Kidney glomerular epithelial cell (primary cell): Measurements from ENCODE around the gene C4BPB.

ENCODE experiments used
- DNase-seq: peaks from one replicate; lab custom pipeline; 2025; lab: John Stamatoyannopoulos, UW

Gene C4BPB

DNA sequence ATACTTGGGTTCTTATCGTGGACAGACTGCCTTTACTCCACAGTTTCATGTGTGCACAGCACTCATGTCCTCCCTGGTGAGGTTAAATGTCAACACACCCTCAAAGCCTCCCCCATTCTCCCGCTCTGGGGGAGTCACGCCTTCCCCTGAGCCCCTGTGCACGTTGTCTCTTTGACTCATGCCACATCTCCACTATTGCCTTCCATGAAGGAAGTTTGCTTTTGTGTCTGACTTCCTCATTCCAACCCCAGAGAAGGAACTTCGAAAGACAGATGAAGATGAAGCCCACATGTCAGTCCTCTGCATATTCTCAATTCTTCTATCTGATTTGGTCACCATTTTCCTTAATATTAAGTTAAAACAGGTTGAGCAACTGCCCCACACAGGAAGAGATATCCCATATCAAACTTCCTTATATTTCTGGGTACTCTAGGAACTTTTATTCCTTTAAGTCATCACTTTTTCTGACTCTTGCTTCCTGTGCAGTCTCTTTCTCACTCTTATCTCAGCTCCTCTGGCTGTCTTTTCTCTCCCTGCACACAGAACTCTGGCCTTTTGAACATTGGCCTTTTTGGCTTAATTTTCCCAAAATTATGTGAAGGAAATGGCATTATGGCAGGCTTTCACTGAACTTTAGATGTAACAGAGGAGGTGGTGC is 56.9 kb downstream of the C4BPB start:
- no peak for DNase-seq
